ENCODE results near the gene ZBTB20.

DNA sequence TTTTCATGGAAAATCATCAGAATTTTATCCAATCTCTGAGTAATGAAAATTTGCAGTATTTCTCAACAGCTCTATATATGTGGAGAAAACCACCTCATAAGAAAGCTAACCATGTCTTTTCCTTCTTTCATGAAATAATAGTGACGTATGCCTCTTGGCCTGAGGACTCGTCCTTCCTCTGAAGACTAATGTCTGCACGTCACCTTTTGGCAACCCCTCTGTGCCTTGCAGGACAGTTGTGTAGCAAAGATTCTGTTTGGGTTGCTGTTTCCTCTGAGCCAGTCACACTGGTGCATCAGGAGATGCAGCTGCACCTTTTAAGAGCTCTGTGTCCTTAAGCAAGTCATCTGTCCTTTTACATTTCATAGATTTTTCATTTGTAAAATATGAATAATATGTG lies 684.3 kb downstream of the ZBTB20 start:
- TF ChIP-seq, protein P1, sequence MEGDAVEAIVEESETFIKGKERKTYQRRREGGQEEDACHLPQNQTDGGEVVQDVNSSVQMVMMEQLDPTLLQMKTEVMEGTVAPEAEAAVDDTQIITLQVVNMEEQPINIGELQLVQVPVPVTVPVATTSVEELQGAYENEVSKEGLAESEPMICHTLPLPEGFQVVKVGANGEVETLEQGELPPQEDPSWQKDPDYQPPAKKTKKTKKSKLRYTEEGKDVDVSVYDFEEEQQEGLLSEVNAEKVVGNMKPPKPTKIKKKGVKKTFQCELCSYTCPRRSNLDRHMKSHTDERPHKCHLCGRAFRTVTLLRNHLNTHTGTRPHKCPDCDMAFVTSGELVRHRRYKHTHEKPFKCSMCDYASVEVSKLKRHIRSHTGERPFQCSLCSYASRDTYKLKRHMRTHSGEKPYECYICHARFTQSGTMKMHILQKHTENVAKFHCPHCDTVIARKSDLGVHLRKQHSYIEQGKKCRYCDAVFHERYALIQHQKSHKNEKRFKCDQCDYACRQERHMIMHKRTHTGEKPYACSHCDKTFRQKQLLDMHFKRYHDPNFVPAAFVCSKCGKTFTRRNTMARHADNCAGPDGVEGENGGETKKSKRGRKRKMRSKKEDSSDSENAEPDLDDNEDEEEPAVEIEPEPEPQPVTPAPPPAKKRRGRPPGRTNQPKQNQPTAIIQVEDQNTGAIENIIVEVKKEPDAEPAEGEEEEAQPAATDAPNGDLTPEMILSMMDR (IDR thresholded peaks at IDR 0.05; ENCODE audit: insufficient read depth, low read length) = no peak
- no peak for TF ChIP-seq POLR2AphosphoS5 (IDR thresholded peaks at IDR 0.05; ENCODE audit: low read depth)
